HCEC 1CT (cell line): Measurements from ENCODE around the gene KHK.

ENCODE experiments used
- DNase-seq: peaks from one replicate; pipeline ENCODE4 v3.0.0-alpha.2; 2017

KHK gene

DNA sequence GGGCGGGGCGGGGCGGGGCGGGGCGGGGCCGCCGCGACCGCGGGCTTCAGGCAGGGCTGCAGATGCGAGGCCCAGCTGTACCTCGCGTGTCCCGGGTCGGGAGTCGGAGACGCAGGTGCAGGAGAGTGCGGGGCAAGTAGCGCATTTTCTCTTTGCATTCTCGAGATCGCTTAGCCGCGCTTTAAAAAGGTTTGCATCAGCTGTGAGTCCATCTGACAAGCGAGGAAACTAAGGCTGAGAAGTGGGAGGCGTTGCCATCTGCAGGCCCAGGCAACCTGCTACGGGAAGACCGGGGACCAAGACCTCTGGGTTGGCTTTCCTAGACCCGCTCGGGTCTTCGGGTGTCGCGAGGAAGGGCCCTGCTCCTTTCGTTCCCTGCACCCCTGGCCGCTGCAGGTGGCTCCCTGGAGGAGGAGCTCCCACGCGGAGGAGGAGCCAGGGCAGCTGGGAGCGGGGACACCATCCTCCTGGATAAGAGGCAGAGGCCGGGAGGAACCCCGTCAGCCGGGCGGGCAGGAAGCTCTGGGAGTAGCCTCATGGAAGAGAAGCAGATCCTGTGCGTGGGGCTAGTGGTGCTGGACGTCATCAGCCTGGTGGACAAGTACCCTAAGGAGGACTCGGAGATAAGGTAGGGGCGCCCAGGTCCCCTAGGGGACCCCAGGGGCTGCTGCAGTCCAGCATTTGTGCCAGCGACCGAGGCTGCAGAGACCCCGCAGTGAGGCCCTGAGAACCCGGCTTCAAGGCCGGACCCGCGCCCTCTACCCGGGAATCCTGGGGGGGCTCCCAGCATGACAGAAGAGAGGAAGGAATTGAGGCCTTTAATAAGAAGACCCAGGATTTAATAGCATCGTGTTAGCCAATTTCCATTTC lies at the start of gene KHK:
Gene KHK (plus strand): TSS at position 49 of the 870 bp plus-strand sequence. CDS start 488 bp downstream, at position 537.
- no peak for DNase-seq

DNA sequence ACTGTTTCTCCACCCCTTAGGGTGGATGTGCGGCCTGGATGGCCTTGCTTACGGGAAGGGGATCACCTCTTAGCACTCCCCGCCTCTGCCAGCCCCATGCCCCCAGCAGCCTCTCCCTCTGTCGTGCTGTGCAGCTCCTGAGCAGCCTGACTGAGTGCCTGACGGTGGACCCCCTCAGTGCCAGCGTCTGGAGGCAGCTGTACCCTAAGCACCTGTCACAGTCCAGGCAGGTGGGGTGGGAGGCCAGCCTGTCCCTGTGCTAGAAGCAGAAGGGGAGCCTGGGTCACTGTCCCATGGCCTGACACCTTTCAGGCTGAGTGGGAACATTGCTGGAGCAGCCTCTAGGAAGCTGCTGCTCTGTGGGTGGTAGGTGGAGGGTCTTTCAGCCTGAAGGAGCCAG lies 48.6 kb upstream of the KHK start:
- DNase-seq, result no peak

DNA sequence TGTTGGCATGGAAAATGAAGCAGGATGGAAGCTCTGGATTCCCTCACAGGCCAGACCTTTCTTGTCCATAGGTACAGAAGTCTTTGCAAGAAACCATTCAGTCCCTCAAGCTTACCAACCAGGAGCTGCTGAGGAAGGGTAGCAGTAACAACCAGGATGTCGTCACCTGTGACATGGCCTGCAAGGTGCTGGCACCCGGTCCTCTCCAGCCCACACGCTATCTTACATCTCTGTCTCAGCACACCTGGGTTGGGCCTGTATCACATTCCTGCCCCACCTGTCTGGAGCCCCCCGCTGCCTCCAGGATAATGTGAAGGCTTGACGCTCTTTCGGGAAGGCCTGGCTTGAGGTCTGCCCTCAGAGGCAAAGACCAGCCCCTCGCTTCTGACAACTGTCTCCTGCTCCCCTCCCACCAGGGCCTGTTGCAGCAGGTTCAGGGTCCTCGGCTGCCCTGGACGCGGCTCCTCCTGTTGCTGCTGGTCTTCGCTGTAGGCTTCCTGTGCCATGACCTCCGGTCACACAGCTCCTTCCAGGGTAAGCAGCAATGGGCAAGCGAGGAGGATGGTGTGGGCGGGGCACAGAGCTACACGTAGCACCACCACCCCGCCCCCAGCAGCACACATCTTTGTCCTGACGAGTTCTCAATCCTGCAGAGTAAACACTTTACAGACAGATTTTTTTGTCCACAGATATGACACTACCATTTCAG lies 47.8 kb upstream of the KHK start:
- DNase-seq, result no peak

DNA sequence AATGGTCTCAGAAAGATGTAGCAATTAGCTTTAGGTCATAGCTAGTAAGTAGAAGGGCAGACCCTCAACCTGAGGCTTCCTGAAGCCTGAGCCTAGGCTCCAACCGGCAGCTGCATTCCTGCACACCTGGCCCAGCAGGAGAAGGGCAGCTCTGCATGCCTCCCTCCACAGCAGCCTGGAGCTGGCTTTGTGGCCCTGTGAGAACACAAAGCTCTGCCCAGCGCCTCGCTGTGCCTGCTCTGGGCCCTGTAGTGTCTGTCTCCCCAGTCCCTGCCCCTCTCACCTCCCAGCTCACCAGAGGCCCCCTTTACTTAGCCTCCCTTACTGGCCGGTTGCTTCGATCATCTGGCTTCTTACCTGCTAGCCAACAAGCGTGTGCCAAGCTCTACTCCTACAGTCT lies 47.1 kb upstream of the KHK start:
- DNase-seq, result no peak

GRCh38 chr2:27039871-27040270 lies 46.7 kb upstream of the KHK start:
- no peak for DNase-seq

DNA sequence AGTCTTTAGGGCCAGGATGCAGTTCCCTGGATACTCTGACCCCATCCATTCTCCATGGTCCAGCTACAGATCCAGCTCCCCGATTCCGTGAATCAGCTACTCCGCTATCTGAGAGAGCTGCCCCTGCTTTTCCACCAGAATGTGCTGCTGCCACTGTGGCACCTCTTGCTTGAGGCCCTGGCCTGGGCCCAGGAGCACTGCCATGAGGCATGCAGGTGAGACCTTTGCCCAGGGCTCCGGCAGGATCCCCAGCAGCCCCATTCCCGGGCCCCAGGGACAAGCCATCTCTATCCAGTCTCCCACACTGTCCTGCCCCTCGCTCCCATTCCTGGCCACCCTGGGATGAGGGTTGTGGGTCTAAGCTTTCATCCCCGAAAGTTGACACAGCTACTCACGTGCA lies 46.3 kb upstream of the KHK start:
- DNase-seq, result no peak

DNA sequence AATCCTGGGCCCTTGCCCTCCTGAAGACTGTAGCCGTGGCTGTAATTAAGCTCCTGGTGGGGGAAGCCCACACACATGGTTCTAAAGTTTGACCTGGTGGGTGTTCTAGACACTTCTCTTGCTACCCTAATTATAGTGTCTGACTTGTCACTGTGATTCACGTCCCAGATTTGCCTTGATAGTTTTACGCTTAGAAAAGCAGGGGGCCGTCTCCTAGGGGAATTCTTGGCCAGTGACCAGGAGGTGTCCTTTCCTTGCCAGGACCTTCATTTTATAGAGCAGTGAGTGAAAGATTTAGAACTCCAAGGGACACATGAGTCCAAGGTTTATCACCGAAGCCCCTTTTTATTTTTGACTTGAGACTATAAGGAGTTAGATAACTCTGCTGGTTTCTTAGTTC lies 44.8 kb upstream of the KHK start:
- DNase-seq, result no peak

GRCh38 chr2:27042159-27042661 lies 44.4 kb upstream of the KHK start:
- DNase-seq, result no peak

GRCh38 chr2:27042985-27043634 lies 43.5 kb upstream of the KHK start:
- peak; percentile 3 for DNase-seq

DNA sequence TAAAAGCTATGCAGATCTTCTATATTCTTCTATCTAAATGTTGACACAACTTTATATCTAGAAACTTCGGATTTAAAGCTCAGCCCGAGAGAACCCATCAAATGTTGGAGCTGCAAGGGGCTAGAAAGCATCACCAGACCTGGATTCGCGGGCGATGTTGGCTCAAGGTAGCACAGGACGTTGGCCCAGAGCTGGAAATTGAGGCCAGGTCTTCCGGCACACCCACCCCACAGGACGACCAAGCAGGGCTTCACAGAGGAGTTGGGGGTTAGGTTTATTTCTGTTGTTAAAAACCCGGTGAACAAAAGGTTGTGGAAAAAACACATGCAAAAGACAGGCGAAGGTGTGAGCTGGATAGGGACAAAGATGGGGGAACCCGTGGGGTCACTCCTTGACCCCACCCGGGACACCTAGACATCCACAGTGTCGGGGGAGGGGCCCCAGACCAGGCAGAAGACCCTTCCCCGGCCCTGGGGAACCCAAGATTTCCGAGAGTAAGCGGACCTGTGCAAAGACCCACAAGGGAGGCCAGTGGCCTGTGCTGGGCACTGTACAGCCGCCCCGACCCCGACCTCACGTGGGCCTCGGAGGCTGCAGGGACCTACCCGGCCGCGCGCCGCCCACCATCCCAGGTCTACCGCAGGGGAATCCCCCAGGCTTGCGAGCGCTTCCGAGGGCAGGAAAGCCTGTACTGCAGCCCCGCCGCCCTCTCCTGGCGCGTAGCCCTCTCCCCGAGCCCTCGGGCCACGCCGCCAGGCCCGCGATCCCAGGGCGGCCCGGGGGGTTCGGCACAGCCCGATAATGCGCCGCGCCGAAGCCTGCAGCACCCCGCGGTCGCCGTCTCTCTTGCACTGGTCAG lies 36.9 kb upstream of the KHK start:
- DNase-seq, result no peak

DNA sequence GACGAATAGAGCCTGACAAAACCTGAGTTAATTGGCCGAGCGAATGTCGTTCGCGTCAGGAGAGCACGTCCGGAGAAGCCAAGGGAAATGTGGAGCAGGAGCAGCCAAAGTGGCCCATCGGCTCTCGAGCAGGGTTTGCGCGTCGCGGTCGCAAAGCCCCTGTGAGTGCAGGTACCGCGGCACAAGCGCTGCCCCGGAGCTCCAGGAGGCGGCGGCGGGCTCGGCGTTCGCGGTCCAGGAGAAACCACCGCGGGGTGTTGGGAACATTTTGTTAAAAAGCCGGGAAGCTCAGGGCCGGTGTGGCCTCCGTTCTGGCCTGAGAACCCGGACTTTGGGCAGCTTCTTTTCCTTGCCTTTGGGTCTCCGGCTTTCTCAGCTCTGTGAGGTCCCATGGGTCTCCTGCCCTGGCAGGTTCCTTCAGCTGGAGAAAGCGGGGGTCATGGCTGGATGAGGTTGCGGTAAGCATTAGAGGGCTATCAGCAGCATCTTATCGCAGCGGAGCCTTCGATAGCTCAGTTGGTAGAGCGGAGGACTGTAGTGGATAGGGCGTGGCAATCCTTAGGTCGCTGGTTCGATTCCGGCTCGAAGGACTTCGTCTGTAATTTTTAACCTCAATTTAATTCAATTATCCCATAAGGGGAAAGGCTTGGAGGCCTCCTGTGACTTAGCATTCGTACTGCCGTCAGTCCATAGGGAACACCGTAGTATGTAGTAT lies 36.1 kb upstream of the KHK start:
- peak; percentile 95 for DNase-seq

- peak; percentile 87 for DNase-seq
Observed at GRCh38 chr2:27050996-27051901, 35.3 kb upstream of the KHK start, which contains the start of gene AGBL5. AGBL5 (plus strand) TSS chr2:27051668; CDS start chr2:27052959, 1,291 bp downstream.

DNA sequence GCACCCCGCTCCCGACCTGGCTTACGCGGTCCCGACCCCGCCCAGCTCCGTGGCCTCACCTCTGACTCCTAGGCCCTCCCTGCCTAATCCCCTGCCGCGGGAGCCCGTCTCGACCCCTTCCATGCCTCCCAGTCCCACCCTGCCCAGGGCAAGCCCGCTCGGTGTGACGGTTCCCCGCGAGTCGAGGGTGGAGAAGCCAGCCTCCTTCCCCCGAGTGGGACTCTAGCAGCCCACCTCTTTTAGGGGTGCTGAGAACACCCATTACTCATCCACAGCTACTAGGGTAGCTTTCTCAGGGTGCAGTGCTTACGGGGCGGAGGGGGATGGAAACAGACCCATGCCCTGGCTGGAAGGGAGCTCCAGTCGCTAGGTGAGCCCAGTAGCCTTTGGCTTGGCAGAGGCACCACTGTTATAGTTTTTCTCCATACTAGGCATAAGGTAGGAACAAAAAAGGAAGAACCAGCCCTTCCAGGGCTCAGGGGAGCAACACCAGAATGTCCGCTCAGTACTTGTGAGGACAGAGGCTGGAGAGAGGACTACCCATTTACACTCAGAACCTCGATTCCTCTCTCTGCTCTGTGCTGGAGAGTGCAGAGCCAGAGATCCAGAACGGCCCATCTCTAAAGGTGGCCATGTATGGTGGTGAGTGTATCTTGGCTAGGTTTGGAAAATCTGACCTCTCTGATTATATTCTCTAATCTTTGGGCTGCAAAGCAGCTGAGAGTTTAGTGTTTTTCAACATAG lies 34.5 kb upstream of the KHK start:
- no peak for DNase-seq

GRCh38 chr2:27053321-27053720 lies 33.3 kb upstream of the KHK start:
- no peak for DNase-seq

GRCh38 chr2:27053776-27054175 lies 32.8 kb upstream of the KHK start:
- no peak for DNase-seq

- no peak for DNase-seq
Observed at GRCh38 chr2:27054721-27055120, 31.9 kb upstream of the KHK start.

DNA sequence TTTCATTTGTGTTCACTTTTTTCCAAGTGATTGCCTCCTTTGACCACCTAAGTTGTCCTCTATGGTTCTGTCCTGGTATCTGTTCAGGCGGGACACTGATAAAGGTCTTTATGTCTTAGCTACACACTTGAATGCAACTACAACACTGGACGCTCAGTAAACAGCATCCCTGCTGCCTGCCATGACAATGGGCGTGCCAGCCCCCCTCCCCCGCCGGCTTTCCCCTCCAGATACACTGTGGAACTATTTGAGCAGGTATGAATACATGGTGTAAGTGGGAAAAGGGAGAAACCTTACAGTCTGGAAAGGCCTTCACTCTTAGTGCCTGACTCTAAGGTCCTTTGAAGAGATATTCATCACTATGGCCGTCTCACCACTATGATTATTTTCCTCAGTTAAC lies 29.4 kb upstream of the KHK start:
- DNase-seq, result no peak

DNA sequence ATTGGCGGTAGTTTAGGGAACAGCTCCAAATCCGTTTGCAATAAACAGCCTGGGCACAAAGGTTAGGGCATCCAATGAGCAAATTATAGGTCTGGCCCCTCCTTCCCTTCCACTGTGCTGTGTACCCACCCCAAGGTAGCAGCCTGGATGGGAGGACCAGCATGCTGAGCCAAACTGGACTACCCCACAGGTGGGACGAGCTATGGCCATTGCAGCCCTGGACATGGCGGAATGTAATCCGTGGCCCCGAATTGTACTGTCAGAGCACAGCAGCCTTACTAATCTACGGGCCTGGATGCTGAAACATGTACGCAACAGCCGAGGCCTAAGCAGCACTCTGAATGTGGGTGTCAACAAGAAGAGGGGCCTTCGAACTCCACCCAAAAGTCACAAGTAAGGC lies 28.4 kb upstream of the KHK start:
- DNase-seq, result no peak

- no peak for DNase-seq
Observed at GRCh38 chr2:27059141-27059820, 27.3 kb upstream of the KHK start.
